AG09319 (cell line): ENCODE results near the gene HSD11B2.
A peak's percentile ranks its signal among the peaks of the same experiment; 100 is the strongest.

Experiments
- DNase-seq: peaks from one replicate; pipeline ENCODE4 v3.0.0-alpha.2; 2010; ENCODE audit warnings: low read depth; ENCODE audit errors: extremely low read depth
- TF ChIP-seq, protein P1 (sequence below): IDR thresholded peaks from 2 replicates; pipeline ENCODE4 v1.5.1; 2011; ENCODE audit warnings: low read depth, mild to moderate bottlenecking, inconsistent platforms, low read length, moderate library complexity

Gene HSD11B2

DNA sequence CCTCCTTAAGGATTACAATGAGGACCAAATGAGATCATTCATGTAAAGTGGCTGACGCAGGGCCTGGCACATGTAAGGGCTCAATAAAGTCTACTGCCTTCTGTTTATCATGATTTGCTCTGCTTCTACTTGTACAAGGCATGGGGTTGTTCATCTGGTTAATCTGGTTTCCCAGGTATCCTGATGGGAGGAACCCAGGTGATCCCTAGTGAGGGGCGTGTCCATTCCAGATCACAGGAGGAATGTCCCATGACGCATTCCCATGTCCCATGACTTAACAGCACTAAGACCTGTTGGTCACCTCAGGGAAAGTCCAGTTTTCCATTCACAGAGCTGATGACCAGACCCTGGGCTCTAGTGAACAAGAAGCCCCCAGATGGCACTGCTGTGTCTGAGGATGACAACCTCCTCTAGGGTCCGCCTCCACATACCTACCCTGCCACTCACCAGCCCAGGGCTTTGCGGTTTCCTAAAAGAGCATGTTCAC, 26.1 kb upstream of the HSD11B2 start:
- TF ChIP-seq, protein P1, sequence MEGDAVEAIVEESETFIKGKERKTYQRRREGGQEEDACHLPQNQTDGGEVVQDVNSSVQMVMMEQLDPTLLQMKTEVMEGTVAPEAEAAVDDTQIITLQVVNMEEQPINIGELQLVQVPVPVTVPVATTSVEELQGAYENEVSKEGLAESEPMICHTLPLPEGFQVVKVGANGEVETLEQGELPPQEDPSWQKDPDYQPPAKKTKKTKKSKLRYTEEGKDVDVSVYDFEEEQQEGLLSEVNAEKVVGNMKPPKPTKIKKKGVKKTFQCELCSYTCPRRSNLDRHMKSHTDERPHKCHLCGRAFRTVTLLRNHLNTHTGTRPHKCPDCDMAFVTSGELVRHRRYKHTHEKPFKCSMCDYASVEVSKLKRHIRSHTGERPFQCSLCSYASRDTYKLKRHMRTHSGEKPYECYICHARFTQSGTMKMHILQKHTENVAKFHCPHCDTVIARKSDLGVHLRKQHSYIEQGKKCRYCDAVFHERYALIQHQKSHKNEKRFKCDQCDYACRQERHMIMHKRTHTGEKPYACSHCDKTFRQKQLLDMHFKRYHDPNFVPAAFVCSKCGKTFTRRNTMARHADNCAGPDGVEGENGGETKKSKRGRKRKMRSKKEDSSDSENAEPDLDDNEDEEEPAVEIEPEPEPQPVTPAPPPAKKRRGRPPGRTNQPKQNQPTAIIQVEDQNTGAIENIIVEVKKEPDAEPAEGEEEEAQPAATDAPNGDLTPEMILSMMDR: no peak
- DNase-seq: no peak

DNA sequence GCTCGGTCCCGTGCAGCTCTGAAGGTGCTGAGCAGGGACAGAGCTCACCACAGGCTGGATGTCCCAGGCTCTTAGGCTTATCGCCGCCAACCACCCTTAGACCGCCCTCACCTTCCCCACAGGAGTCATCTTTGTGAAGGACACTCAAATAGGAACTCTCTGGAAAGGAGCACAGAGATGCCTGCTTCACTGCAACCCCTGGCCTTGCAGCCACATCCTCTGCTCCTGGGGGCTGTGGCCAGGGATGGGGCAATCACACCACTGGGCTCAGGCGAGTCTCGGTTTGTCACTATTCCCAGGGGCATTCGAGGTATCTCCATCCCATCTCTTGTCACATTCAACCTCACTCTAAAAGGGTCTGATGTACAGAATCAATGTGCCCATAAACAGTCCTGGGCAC, 25.6 kb upstream of the HSD11B2 start:
- TF ChIP-seq, protein P1: no peak
- no peak for DNase-seq

DNA sequence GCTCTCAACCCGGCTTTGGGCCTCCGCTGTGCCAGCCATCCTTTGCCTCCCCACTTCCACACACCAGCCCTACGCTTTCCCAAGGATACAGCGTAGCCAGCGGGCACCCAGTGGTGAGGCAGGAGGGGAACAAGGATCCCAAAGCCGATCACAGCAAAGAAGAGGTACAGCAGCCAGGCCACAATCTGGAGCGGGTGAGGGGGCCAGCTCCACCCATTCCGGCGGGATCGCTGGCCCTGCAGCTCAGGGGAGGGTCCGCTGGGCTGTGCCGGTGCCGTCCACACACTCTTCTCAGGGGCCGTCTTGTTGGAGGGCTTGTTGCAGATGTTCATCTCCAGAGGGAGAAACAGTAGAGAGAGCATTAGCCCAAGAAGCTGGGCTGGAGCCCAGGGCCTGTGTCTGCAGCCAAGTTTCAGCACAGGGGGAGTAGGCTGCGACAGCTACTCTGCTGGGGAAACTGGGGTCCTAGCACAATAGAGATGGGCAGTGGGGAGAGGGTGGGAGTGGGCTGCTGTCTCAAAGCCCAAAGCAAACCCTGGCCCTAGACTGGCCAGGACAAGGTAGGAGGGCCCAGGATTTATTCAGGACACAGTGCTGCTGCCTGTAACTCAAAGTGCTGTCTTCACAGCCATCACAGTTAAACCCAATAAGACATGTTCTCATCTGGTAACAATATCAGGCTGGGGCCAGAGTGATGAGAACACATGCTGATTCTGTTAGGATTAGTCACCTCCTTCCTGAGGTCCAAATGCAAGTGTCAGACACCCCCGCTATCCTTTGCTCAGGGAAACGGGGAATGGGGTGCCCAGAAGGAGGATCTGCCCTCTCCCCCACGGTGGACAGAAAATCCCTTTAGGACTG, 24.6 kb upstream of the HSD11B2 start:
- TF ChIP-seq, protein P1: no peak; the same call in 1 of the 2 replicates
- peak; percentile 62 for DNase-seq

DNA sequence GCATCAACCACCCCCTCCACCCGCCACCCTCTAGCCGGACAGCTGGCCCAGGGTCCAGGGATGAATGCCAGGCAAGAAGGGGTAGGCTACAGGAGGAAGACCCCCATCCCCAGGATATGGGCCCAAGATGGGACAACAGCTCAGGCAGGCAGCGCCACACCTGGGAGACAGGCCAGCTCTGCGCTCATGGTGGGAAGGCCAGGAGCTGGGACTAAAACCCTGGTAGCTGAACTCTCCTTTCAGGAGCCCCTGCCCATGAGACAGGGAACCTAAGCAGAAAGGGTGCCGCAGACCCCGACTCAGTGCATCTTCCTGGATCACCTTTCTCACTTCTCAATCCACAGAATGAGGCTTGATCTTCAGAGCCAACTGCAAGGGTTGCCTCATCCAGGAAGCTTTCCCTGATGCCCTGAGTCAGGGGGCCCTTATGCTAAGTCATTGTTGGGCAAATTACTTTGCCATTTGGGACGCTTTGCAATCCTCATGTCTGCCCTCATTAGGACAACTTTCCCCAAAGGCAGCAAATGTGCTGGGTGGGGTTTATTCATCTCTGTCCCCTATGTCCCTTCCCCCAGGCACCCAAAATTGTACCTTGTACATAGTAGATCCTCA, 23.6 kb upstream of the HSD11B2 start:
- no peak for DNase-seq
- TF ChIP-seq, protein P1: no peak

DNA sequence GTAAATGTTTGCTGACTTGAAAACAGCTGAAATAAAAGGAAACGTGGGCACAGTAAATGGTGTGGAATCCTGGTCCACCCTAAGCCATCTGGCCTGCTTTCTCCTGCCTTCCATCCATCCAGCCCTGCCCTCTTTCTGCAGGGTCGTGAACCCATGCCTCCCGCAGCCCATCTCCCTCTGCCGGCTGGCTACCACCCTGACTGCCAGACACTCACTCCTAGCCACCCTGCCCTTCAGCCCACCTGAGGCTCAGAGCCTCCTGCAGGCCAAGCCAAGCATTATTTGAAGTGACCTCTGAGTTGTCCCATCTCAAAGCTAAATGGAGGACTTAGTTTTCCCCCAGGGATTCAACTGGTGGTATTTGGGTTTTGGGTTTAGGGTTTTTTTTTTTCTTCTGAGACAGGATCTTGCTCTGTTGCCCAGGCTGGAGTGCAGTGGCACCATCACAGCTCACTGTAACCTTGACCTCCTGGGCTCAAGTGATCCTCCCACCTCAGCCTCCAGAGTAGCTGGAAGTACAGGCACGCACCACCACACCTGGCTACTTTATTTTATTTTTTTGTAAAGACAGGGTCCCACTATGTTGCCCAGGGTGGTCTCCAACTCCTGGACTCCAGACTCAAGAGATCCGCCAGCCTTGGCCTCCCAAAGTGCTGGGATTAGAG, 23.0 kb upstream of the HSD11B2 start:
- no peak for DNase-seq

DNA sequence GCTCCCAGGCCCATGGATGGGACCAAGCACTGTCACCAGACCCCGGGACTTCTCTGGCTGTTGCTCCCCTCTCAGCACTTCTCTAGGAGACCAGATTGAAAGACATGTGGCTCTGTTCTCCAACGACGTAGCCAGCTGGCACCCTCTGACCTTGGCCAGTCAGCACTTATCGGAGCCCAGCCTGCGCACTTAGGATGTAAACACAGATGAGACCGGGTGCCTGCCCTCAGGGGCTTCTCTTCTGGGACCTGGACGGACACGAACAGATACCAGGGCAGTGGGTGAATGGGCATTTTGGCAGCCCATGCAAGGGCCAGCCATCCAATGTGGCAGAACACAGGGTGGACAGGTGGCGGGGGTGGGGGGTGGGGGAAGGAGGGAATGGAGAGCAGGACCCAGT, 21.3 kb upstream of the HSD11B2 start:
- no peak for DNase-seq
- TF ChIP-seq, protein P1: no peak

More for the DNA sequence above, 23.0 kb upstream of the HSD11B2 start:
- TF ChIP-seq, protein P1: no peak
